HG03469 (cell line): ENCODE measurements around the gene ESR1.

Experiments used
- ATAC-seq: cut with Tn5 transposase; IDR thresholded peaks from one replicate; pipeline ENCODE4 v1.9.1; 2021; ENCODE audit warnings: mild to moderate bottlenecking, moderate library complexity, moderate number of reproducible peaks; ENCODE audit not compliant: unreplicated experiment

Gene ESR1

GRCh38 chr6:152166897-152167296 lies 359.4 kb downstream of the ESR1 start:
- no peak for ATAC-seq

GRCh38 chr6:152167641-152168603 lies 360.4 kb downstream of the ESR1 start:
- no peak for ATAC-seq

- ATAC-seq = no peak
Observed at GRCh38 chr6:152170313-152170701, 362.8 kb downstream of the ESR1 start.

GRCh38 chr6:152170702-152171667 lies 363.5 kb downstream of the ESR1 start:
- peak; percentile 98 for ATAC-seq

GRCh38 chr6:152173321-152173720 lies 365.8 kb downstream of the ESR1 start:
- ATAC-seq = no peak

GRCh38 chr6:152173957-152174356 lies 366.5 kb downstream of the ESR1 start:
- no peak for ATAC-seq

- no peak for ATAC-seq
Observed at GRCh38 chr6:152176268-152176667, 368.8 kb downstream of the ESR1 start.
